Measurements from ENCODE around the gene ARFGAP3.
"Not testable (repeated sequence)": the region's sequence is repeated elsewhere in the genome, so short reads cannot be mapped to it uniquely, and the experiment has no call there.

The ARFGAP3 gene

GRCh38 chr22:42768385-42769035 is 88.6 kb downstream of the ARFGAP3 start:
- no peak for DNase-seq (ENCODE audit: low spot score)

DNA sequence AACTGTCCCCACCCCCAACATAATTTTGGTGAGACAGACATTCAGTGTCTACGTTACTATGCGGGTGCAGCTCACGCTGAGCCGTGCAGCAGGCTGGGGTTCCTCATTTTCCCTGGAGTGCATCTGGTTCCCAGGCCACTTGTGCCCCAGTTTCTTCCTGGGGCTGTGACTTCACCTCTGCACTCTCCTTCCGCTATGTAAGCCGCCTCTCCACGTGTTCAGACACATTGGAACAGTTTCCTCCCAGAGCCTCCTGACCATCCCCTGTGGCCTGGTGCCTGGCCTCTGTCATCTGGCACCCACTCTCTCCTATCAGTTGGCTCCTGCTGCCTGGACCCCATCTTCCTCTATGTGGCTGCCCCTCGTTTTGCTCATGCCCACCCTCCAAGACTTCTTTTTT is 90.2 kb downstream of the ARFGAP3 start:
- DNase-seq (ENCODE audit: low spot score), result no peak

- DNase-seq (ENCODE audit: low spot score), result no peak
These were observed 92.1 kb downstream of the ARFGAP3 start for GRCh38 chr22:42764895-42765363.

DNA sequence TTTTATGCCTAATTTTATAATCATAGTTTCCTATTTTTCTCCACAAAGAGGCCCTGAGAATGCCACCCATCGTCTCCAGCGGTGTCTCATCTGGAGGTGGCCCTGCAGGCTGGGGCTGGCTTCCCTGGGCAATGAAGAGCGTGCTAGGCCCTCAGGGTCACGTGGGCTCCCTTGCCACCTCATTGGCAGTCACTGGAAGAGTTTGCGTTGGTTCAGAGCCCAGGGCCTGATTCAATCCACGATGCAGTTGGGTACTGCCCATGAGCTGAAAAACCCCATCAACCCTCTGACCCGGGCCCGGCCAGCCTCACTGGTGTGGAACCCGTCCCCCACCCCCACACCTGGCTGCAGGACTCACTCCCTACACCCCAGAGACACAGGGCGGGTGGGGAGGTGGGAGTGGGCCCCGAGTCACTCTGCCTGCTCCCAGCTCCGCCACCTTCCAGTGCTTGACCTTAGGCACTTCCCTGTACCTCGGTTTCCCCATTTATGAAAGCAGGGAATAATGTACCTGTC is 93.0 kb downstream of the ARFGAP3 start:
- DNase-seq (ENCODE audit: low spot score), result no peak

GRCh38 chr22:42760806-42761565 is 96.1 kb downstream of the ARFGAP3 start:
- DNase-seq (ENCODE audit: low spot score), result no peak

DNA sequence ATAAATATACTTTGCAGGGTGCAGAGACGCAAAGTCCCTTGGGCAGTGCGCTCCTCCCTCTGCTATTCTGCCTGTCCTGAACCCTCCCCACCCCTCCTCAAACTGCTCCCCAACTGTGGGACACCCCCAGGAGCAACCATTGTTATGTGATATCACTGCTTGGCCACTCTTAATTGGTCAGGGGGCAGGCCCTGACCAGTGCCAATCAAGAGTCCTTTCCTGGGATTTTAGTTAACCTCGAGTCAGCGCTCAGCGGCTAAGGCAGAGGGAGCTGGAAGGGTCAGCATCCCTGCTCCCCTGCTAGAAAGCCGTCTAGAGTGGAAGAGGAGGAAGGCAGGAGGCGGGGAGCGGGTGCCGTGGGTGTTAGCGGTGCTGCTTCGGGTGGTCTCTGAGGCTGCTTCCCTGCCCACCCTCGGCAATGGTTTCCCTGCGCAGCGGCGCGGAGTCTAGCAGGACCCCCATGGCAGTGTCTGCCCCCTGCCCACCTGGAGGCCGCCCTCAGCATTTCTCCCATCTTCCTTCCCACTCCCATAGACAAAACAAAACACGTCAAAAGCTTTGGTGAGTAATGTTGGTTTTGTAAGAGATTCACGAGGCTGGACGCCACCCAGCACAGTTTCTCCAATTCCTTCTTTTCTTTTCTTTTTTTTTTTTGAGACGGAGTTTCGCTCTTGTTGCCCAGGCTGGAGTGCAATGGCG is 98.0 kb downstream of the ARFGAP3 start:
- no peak for DNase-seq (ENCODE audit: low spot score)

DNA sequence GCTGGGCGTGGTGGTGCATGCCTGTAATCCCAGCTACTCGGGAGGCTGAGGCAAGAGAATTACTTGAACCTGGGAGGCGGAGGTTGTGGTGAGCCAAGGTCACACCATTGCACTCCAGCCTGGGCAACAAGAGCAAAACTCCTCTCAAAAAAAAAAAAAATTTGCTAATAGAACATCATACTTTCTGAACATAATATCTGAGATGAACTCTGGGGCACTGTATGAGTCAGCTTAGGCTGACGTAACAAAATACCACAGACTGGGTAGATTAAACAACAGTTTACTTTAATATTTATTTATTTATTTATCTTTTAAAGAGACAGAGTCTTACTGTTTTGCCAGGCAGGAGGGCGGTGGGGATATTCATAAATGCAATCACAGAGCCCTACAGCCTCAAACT is 101.5 kb downstream of the ARFGAP3 start:
- peak; percentile 61 for DNase-seq (ENCODE audit: low spot score)

DNA sequence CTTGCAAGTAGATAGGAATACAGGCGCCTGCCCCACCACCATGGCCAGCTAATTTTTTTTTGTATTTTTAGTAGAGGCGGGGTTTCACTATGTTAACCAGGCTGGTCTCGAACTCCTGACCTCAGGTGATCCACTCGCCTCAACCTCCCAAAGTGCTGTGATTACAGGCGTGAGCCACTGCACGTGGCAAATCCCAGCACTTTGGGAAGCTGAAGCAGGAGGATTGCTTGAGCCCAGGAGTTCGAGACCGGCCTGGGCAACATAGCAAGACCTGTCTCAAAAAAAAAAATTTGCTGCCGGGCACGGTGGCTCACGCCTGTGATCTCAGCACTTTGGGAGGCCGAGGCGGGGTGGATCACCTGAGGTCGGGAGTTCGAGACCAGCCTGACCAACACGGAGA is 102.0 kb downstream of the ARFGAP3 start:
- DNase-seq (ENCODE audit: low spot score), result not testable (repeated sequence)

GRCh38 chr22:42754658-42755057 is 102.4 kb downstream of the ARFGAP3 start:
- DNase-seq (ENCODE audit: low spot score), result peak; percentile 8

- DNase-seq (ENCODE audit: low spot score), result no peak
These were observed 104.2 kb downstream of the ARFGAP3 start for GRCh38 chr22:42752912-42753311.

DNA sequence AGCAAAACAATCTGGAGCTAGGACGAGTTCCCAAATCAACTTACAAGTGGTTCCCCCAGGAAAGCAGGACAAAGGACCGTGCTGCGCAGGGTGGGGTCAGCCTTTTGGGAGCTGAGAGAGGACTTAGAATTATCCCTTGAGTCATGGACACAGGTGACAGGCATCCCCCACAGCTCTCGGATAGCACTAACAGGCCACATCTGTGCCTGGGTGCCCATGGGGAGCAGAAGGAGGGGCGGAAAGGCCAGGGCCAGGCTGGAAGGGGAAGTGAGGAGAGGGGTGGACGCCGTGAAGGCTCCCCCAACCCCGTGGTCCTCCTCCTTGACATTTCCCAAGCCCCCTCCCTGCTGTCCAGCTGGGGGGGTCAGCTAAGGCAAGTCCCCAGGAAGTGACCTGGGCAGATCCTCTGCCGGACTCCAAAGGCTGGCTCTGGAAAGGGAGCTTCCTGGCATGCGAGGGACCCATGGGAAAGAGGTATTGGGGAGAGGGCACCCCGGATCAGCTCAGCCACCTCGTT is 104.8 kb downstream of the ARFGAP3 start:
- DNase-seq (ENCODE audit: low spot score), result no peak

DNA sequence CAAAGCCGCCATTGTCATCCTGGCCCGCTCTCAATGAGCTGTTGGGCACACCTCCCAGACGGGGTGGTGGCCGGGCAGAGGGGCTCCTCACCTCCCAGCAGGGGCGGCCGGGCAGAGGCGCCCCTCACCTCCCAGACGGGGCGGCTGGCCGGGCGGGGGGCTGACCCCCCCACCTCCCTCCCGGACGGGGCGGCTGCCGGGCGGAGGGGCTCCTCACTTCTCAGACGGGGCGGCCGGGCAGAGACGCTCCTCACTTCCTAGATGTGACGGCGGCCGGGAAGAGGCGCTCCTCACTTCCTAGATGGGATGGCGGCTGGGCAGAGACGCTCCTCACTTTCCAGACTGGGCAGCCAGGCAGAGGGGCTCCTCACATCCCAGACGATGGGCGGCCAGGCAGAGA is 106.7 kb downstream of the ARFGAP3 start:
- DNase-seq (ENCODE audit: low spot score), result not testable (repeated sequence)

- no peak for DNase-seq (ENCODE audit: low spot score)
These were observed 109.2 kb downstream of the ARFGAP3 start for GRCh38 chr22:42747701-42748513.

Measured in kidney tubule cell (primary cell).